ENCODE data around the gene REC114.
"Not testable (repeated sequence)": the region's sequence is repeated elsewhere in the genome, so short reads cannot be mapped to it uniquely, and the experiment has no call there.

REC114 gene

GRCh38 chr15:73569361-73569760 is 126.4 kb downstream of the REC114 start:
- H3K27ac ChIP-seq, result no peak overlapping the region
- TF ChIP-seq CTCF (IDR thresholded peaks at IDR 0.05), result no peak
- no peak for TF ChIP-seq ZFX (IDR thresholded peaks at IDR 0.05; ENCODE audit: borderline replicate concordance)

- TF ChIP-seq CTCF (IDR thresholded peaks at IDR 0.05) (no peak), ZFX (IDR thresholded peaks at IDR 0.05; ENCODE audit: borderline replicate concordance) (no peak)
These were observed 127.5 kb downstream of the REC114 start for GRCh38 chr15:73570355-73571032.

DNA sequence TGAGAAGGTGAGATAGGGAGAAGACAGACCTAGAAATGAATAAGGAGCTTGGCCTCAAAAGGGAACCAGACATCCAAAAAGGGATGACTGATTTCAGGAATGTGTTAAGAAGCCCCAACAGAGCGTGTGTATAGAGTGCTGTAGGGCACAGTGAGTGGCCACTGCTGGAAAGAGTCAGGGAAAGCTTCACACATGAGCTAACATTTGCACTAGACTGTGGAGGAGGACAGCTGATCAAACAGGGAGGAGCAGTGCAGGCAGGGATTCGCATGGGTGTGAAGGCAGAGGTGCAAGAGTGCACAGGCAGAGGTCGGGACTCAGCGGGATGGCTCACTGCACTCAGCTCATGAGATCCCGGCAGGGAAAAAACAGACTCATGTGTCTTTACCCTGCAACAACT is 128.4 kb downstream of the REC114 start:
- H3K27ac ChIP-seq, result no peak overlapping the region
- TF ChIP-seq CTCF (IDR thresholded peaks at IDR 0.05) (no peak), ZFX (IDR thresholded peaks at IDR 0.05; ENCODE audit: borderline replicate concordance) (no peak)

More at GRCh38 chr15:73570355-73571032, 127.5 kb downstream of the REC114 start:
- no peak overlapping the region for H3K27ac ChIP-seq

DNA sequence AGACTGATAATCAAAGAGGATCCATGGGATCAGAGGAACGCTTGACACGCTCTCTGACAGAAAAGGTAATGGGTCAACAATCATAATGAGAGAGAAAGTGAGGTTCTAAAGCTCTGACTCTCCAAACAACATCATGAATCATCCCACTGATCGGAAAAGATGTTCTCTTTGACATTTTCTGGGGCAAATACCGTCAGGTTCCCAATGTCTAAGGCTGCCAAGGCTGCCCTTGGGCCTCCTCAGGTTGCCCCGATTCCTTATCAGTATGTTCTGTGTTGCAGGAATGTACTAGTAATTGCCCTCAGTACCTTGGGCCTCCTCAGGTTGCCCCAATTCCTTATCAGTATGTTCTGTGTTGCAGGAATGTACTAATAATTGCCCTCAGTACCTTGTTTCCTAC is 129.3 kb downstream of the REC114 start:
- TF ChIP-seq CTCF (IDR thresholded peaks at IDR 0.05) (no peak), ZFX (IDR thresholded peaks at IDR 0.05; ENCODE audit: borderline replicate concordance) (no peak)
- no peak overlapping the region for H3K27ac ChIP-seq

DNA sequence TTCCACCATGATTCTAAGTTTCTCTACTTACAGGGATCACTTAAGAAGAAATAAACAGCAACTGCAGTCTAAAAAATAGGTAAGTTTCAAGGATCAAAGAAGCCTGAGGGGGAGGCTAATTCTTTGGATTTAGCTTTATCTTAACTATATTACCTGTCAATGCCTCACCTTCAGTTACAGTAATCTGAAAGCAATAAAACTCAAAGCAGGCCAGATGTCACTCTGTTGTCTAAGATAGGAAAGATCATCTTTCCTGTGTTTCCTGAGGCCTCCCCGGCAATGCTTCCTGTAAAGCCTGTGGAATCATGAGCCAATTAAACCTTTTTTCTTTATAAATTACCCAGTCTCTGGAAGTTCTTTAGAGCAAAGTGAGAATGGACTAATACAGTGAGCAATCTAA is 130.1 kb downstream of the REC114 start:
- H3K27ac ChIP-seq, result no peak overlapping the region
- TF ChIP-seq CTCF (IDR thresholded peaks at IDR 0.05) (no peak), ZFX (IDR thresholded peaks at IDR 0.05; ENCODE audit: borderline replicate concordance) (no peak)

- no peak overlapping the region for H3K27ac ChIP-seq
- TF ChIP-seq ZFX (IDR thresholded peaks at IDR 0.05; ENCODE audit: borderline replicate concordance) (no peak), CTCF (IDR thresholded peaks at IDR 0.05) (no peak)
These were observed 130.6 kb downstream of the REC114 start for GRCh38 chr15:73573572-73573971.

GRCh38 chr15:73575636-73576247 is 132.8 kb downstream of the REC114 start:
- no peak for TF ChIP-seq ZFX (IDR thresholded peaks at IDR 0.05; ENCODE audit: borderline replicate concordance)
- TF ChIP-seq CTCF (IDR thresholded peaks at IDR 0.05), result no peak
- no peak overlapping the region for H3K27ac ChIP-seq

GRCh38 chr15:73577593-73577992 is 134.6 kb downstream of the REC114 start:
- not testable (repeated sequence) for H3K27ac ChIP-seq
